GM10266 (cell line): Measurements from ENCODE around the gene NCKAP1.

Experiments used
- DNase-seq: peaks from one replicate; pipeline ENCODE4 v3.0.0; 2012; ENCODE audit errors: extremely low spot score
- TF ChIP-seq, protein P1 (sequence below): IDR thresholded peaks from 2 replicates; pipeline ENCODE4 v1.5.1; 2012; ENCODE audit warnings: mild to moderate bottlenecking, low read depth; ENCODE audit not compliant: control insufficient read depth, insufficient read depth; ENCODE audit errors: missing control alignments

NCKAP1 gene

DNA sequence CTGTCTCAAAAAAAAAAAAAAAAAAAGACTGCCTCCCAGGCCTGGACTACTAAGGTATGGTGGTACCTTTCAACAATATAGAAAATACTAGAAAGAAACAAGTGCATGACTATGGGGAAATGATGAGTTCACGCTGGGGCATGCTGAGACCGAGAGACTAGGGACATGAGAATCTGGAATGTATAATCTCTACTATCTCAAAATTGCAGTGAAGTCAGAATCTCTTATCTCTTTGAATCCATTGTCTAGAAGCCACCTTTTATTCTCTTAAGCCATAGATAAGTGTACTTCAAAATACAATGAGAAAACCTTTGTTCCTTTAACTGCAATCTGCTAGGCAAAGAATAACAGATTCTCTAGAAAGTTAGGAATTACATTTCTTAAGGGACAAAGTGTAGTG lies 177.4 kb downstream of the NCKAP1 start:
- DNase-seq = no peak
- TF ChIP-seq, protein P1, sequence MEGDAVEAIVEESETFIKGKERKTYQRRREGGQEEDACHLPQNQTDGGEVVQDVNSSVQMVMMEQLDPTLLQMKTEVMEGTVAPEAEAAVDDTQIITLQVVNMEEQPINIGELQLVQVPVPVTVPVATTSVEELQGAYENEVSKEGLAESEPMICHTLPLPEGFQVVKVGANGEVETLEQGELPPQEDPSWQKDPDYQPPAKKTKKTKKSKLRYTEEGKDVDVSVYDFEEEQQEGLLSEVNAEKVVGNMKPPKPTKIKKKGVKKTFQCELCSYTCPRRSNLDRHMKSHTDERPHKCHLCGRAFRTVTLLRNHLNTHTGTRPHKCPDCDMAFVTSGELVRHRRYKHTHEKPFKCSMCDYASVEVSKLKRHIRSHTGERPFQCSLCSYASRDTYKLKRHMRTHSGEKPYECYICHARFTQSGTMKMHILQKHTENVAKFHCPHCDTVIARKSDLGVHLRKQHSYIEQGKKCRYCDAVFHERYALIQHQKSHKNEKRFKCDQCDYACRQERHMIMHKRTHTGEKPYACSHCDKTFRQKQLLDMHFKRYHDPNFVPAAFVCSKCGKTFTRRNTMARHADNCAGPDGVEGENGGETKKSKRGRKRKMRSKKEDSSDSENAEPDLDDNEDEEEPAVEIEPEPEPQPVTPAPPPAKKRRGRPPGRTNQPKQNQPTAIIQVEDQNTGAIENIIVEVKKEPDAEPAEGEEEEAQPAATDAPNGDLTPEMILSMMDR = no peak
